PC-3 (cell line): ENCODE measurements around the gene GGT5.

Source experiments
- CTCF ChIP-seq: fragments of 300-600 bp; sonication (generic); conservative IDR thresholded peaks from 2 replicates; pipeline ENCODE4 v1.5.1; 2017; ENCODE audit warnings: antibody characterized with exemption, low read depth, mild to moderate bottlenecking, low read length
- EZH2 ChIP-seq: fragments of 300-600 bp; sonication (generic); IDR thresholded peaks from one replicate; pipeline ENCODE4 v1.6.1; 2017; ENCODE audit warnings: antibody characterized with exemption, mild to moderate bottlenecking, low read length; ENCODE audit not compliant: unreplicated experiment
- EZH2phosphoT487 ChIP-seq: fragments of 300-600 bp; sonication (generic); IDR thresholded peaks from 2 replicates; pipeline ENCODE4 v1.6.1; 2018; ENCODE audit warnings: mild to moderate bottlenecking, antibody characterized with exemption, low read length, borderline replicate concordance

- TF ChIP-seq CTCF (no peak), EZH2phosphoT487 (no peak), EZH2 (no peak)
These were observed 68.3 kb downstream of the GGT5 start for GRCh38 chr22:24176630-24177029.
